ENCODE results near the gene ENG. TPM values are rescaled to one million over a fixed set of nuclear protein-coding genes. Genes with fewer than 3 reads are reported as not detected.

ENG gene
- total and polyA plus RNA-seq, 12 donors: 76.8 to 310 (median 142) TPM

- intact Hi-C loops (cut with DNase I): no loop called here
- H3K4me1 ChIP-seq: peaks cover 0 to 53% (median 3%) of the 10 kb centered on the region in 9 donors
- H3K9me3 ChIP-seq: no peaks in the 10 kb centered on the region
- DNase-seq: no peak
- H3K36me3 ChIP-seq: peaks cover 0 to 100% (median 80%) of the 10 kb centered on the region in 9 donors
- TF ChIP-seq CTCF (IDR thresholded peaks at IDR 0.05): no peak
- peak in 2 of 8 donors; percentile 3 for ATAC-seq
- peak overlapping the region in 5 of 10 donors; percentile 8 to 72 (median 26) for H3K27ac ChIP-seq
- no peaks in the 10 kb centered on the region for H3K27me3 ChIP-seq
- WGBS, 2 donors: 81 to 83% methylated on average over 17 of the region's 17 CpGs
- H3K4me3 ChIP-seq: no peak overlapping the region
Observed at GRCh38 chr9:127817881-127818434, 36.5 kb downstream of the ENG start.

GRCh38 chr9:127816728-127817127 lies 37.7 kb downstream of the ENG start:
- peak in 2 of 8 donors; percentile 1 to 6 for ATAC-seq

GRCh38 chr9:127816362-127816725 lies 38.1 kb downstream of the ENG start:
- H3K27ac ChIP-seq: peak overlapping the region in 3 of 10 donors; percentile 22 to 72 (median 31)
- peaks cover 0 to 100% (median 83%) of the 10 kb centered on the region in 9 donors for H3K36me3 ChIP-seq
- no peaks in the 10 kb centered on the region for H3K9me3 ChIP-seq
- ATAC-seq (peak in 1 of 8 donors; percentile 0), DNase-seq (no peak)
- peaks cover 0 to 53% (median 3%) of the 10 kb centered on the region in 9 donors for H3K4me1 ChIP-seq
- TF ChIP-seq CTCF (IDR thresholded peaks at IDR 0.05): no peak
- no peak overlapping the region for H3K4me3 ChIP-seq
- H3K27me3 ChIP-seq: no peaks in the 10 kb centered on the region
- WGBS, 2 donors: 58 to 64% methylated on average over 3 of the region's 3 CpGs
- intact Hi-C loops (cut with DNase I): no loop called here

More at GRCh38 chr9:127816728-127817127, 37.7 kb downstream of the ENG start:
- H3K9me3 ChIP-seq: no peaks in the 10 kb centered on the region
- H3K27me3 ChIP-seq: no peaks in the 10 kb centered on the region
- intact Hi-C loops (cut with DNase I): no loop called here
- DNase-seq: no peak
- peaks cover 0 to 100% (median 84%) of the 10 kb centered on the region in 9 donors for H3K36me3 ChIP-seq
- H3K4me3 ChIP-seq: no peak overlapping the region
- H3K4me1 ChIP-seq: peaks cover 0 to 53% (median 3%) of the 10 kb centered on the region in 9 donors
- no peak for TF ChIP-seq CTCF (IDR thresholded peaks at IDR 0.05)
- H3K27ac ChIP-seq: peak overlapping the region in 5 of 10 donors; percentile 22 to 72 (median 26)
- 84 to 88% methylated on average over 8 of the region's 8 CpGs for WGBS, 2 donors

- WGBS, 2 donors: 86 to 87% methylated on average over 33 of the region's 33 CpGs
- Histone ChIP-seq H3K36me3 (peaks cover 0 to 100% (median 77%) of the 10 kb centered on the region in 9 donors), H3K4me1 (peaks cover 0 to 49% (median 3%) of the 10 kb centered on the region in 9 donors), H3K4me3 (no peak overlapping the region), H3K27ac (peak overlapping the region in 3 of 10 donors; percentile 9 to 72 (median 31)), H3K27me3 (no peaks in the 10 kb centered on the region), H3K9me3 (no peaks in the 10 kb centered on the region)
- ATAC-seq: peak in 7 of 8 donors; percentile 0 to 7 (median 1)
- intact Hi-C loops (cut with DNase I): no loop called here
- DNase-seq: no peak
- TF ChIP-seq CTCF (IDR thresholded peaks at IDR 0.05): no peak
Observed at GRCh38 chr9:127815512-127816361, 38.7 kb downstream of the ENG start.
